SK-N-MC (cell line): ENCODE results near the gene NUDT1.

ENCODE experiments used
- DNase-seq: peaks from one replicate; pipeline ENCODE4 v3.0.0-alpha.2; 2011; ENCODE audit warnings: low read depth, low spot score
- H3K27ac ChIP-seq: fragments of 200-600 bp; sonication (generic); 2 replicates; pipeline ENCODE4 v1.5.1; 2016; ENCODE audit warnings: mixed run types
- H3K36me3 ChIP-seq: fragments of 200-600 bp; sonication (generic); 2 replicates; pipeline ENCODE4 v1.6.1; 2017; ENCODE audit warnings: antibody characterized with exemption, low read length, mixed read lengths; ENCODE audit not compliant: insufficient read depth
- H3K4me3 ChIP-seq: fragments of 200-600 bp; sonication (generic); 2 replicates; pipeline ENCODE4 v1.5.1; 2016
- H3K9ac ChIP-seq: fragments of 200-600 bp; sonication (generic); 2 replicates; pipeline ENCODE4 v1.8.0; 2017; ENCODE audit warnings: mixed run types, mixed read lengths; ENCODE audit not compliant: insufficient read length
- H3K9me3 ChIP-seq: fragments of 200-600 bp; sonication (generic); 2 replicates; pipeline ENCODE4 v1.6.1; 2017; ENCODE audit warnings: low read depth, mild to moderate bottlenecking, antibody characterized with exemption, low read length, moderate library complexity, mixed read lengths
- EZH2 ChIP-seq: fragments of 200-600 bp; sonication (generic); IDR thresholded peaks from one replicate; pipeline ENCODE4 v1.6.1; 2017; ENCODE audit warnings: antibody characterized with exemption
- FOXP2 ChIP-seq: optimal IDR thresholded peaks from 2 replicates; pipeline ENCODE3; 2011; ENCODE audit warnings: mild to moderate bottlenecking, moderate library complexity; ENCODE audit not compliant: insufficient read depth; ENCODE audit errors: extremely low read length, control extremely low read depth
- POLR2AphosphoS5 ChIP-seq: IDR thresholded peaks from 2 replicates; pipeline ENCODE4 v1.6.1; 2012; ENCODE audit warnings: mild to moderate bottlenecking, low read depth, low read length, borderline replicate concordance

The NUDT1 gene

GRCh38 chr7:2224491-2224928 lies 17.5 kb upstream of the NUDT1 start:
- no peak for TF ChIP-seq POLR2AphosphoS5
- TF ChIP-seq FOXP2, result no peak
- no peak for TF ChIP-seq EZH2
- peaks cover 40% of the 10 kb centered on the region for H3K36me3 ChIP-seq

GRCh38 chr7:2224934-2225333 lies 17.1 kb upstream of the NUDT1 start:
- DNase-seq, result no peak
- TF ChIP-seq EZH2, result no peak
- no peak for TF ChIP-seq POLR2AphosphoS5
- TF ChIP-seq FOXP2, result no peak
- no peak overlapping the region for H3K4me3 ChIP-seq
- no peaks in the 10 kb centered on the region for H3K9me3 ChIP-seq
- H3K27ac ChIP-seq, result no peak overlapping the region
- H3K9ac ChIP-seq, result no peak overlapping the region
- H3K36me3 ChIP-seq, result peaks cover 44% of the 10 kb centered on the region

More at GRCh38 chr7:2224491-2224928, 17.5 kb upstream of the NUDT1 start:
- Histone ChIP-seq H3K9me3 (no peaks in the 10 kb centered on the region), H3K27ac (no peak overlapping the region), H3K9ac (no peak overlapping the region), H3K4me3 (no peak overlapping the region)
- no peak for DNase-seq

- H3K27ac ChIP-seq, result no peak overlapping the region
- TF ChIP-seq FOXP2, result no peak
- no peak for TF ChIP-seq POLR2AphosphoS5
- TF ChIP-seq EZH2, result no peak
- DNase-seq, result no peak
- H3K36me3 ChIP-seq, result peaks cover 47% of the 10 kb centered on the region
- H3K9ac ChIP-seq, result no peak overlapping the region
- no peaks in the 10 kb centered on the region for H3K9me3 ChIP-seq
- no peak overlapping the region for H3K4me3 ChIP-seq
Measured at GRCh38 chr7:2225336-2225735, 16.7 kb upstream of the NUDT1 start.

- Histone ChIP-seq H3K36me3 (peaks cover 47% of the 10 kb centered on the region), H3K4me3 (no peak overlapping the region), H3K9ac (no peak overlapping the region), H3K9me3 (no peaks in the 10 kb centered on the region), H3K27ac (no peak overlapping the region)
- TF ChIP-seq FOXP2 (no peak), POLR2AphosphoS5 (no peak), EZH2 (no peak)
- no peak for DNase-seq
Measured at GRCh38 chr7:2225830-2226229, 16.2 kb upstream of the NUDT1 start.

GRCh38 chr7:2227699-2228098 lies 14.3 kb upstream of the NUDT1 start:
- no peaks in the 10 kb centered on the region for H3K9me3 ChIP-seq
- H3K27ac ChIP-seq, result no peak overlapping the region
- H3K9ac ChIP-seq, result no peak overlapping the region
- DNase-seq, result no peak
- no peak overlapping the region for H3K4me3 ChIP-seq
- peaks cover 43% of the 10 kb centered on the region for H3K36me3 ChIP-seq
- TF ChIP-seq POLR2AphosphoS5, result no peak
- TF ChIP-seq FOXP2, result no peak
- TF ChIP-seq EZH2, result no peak

- DNase-seq, result no peak
- Histone ChIP-seq H3K9ac (no peak overlapping the region), H3K27ac (no peak overlapping the region), H3K36me3 (peaks cover 43% of the 10 kb centered on the region), H3K9me3 (no peaks in the 10 kb centered on the region), H3K4me3 (no peak overlapping the region)
- no peak for TF ChIP-seq EZH2
- TF ChIP-seq FOXP2, result no peak
- TF ChIP-seq POLR2AphosphoS5, result no peak
Measured at GRCh38 chr7:2228921-2229320, 13.1 kb upstream of the NUDT1 start.

GRCh38 chr7:2229467-2229866 lies 12.6 kb upstream of the NUDT1 start:
- Histone ChIP-seq H3K9ac (no peak overlapping the region), H3K27ac (no peak overlapping the region), H3K36me3 (peaks cover 46% of the 10 kb centered on the region), H3K9me3 (no peaks in the 10 kb centered on the region), H3K4me3 (no peak overlapping the region)
- TF ChIP-seq FOXP2 (no peak), EZH2 (no peak), POLR2AphosphoS5 (no peak)
- no peak for DNase-seq

- Histone ChIP-seq H3K36me3 (peaks cover 47% of the 10 kb centered on the region), H3K27ac (no peak overlapping the region), H3K9me3 (no peaks in the 10 kb centered on the region), H3K9ac (no peak overlapping the region), H3K4me3 (no peak overlapping the region)
- no peak for TF ChIP-seq FOXP2
- no peak for TF ChIP-seq POLR2AphosphoS5
- no peak for TF ChIP-seq EZH2
- no peak for DNase-seq
Measured at GRCh38 chr7:2230226-2230625, 11.8 kb upstream of the NUDT1 start.

GRCh38 chr7:2230882-2231281 lies 11.1 kb upstream of the NUDT1 start:
- Histone ChIP-seq H3K9ac (no peak overlapping the region), H3K36me3 (peaks cover 46% of the 10 kb centered on the region), H3K9me3 (no peaks in the 10 kb centered on the region), H3K4me3 (no peak overlapping the region), H3K27ac (no peak overlapping the region)
- DNase-seq, result no peak
- TF ChIP-seq FOXP2 (no peak), POLR2AphosphoS5 (no peak), EZH2 (no peak)
